ENCODE data around the gene ABI3. TPM values are rescaled to one million over a fixed set of nuclear protein-coding genes. Genes with fewer than 3 reads are reported as not detected.
"Not testable (repeated sequence)": the region's sequence is repeated elsewhere in the genome, so short reads cannot be mapped to it uniquely, and the experiment has no call there.

Gene ABI3
- total and polyA plus RNA-seq, 9 donors = 3.1 to 5.9 (median 4.7) TPM

DNA sequence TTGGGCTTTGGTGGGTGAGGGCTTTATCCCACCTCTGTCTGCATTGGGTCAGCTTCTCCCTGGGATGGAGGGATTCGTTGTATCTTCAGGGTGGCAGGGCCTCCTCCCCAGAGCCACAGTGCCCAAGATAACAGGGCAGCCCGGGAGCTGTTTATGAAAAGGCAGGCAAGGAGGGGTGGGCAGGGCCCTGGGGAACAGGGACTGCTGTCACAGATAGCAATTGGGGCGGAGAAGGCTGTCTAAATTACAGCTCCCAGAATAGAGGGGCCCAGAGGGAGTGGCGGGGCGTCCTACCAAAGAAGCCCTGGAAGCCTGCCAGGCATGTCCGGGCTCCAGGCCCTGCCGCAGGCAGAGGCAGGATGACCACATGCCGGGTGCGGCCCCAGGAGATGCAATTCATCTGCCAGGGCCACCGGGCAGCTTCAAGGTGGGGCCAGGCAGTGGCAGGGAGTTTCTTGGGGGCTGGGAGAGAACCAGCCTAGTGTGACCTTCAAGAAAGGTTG is 38.8 kb downstream of the ABI3 start:
- DNase-seq = peak; percentile 73
- no peaks in the 10 kb centered on the region for H3K9me3 ChIP-seq (replicated peaks; ENCODE audit: control insufficient read depth, low read depth, low read length)
- peak overlapping the region; percentile 74 for H3K27ac ChIP-seq (ENCODE audit: low read length)
- H3K4me3 ChIP-seq (ENCODE audit: low read length) = no peak overlapping the region
- H3K4me1 ChIP-seq (ENCODE audit: control insufficient read depth, insufficient read depth, low read length) = peaks cover 10% of the 10 kb centered on the region
- WGBS (ENCODE audit: insufficient coverage) = 37% methylated on average over 7 of the region's 10 CpGs
- no peaks in the 10 kb centered on the region for H3K36me3 ChIP-seq (ENCODE audit: control insufficient read depth, insufficient read depth, low read length)
- peaks cover 2% of the 10 kb centered on the region for H3K27me3 ChIP-seq (ENCODE audit: control insufficient read depth, insufficient read depth, low read length)

DNA sequence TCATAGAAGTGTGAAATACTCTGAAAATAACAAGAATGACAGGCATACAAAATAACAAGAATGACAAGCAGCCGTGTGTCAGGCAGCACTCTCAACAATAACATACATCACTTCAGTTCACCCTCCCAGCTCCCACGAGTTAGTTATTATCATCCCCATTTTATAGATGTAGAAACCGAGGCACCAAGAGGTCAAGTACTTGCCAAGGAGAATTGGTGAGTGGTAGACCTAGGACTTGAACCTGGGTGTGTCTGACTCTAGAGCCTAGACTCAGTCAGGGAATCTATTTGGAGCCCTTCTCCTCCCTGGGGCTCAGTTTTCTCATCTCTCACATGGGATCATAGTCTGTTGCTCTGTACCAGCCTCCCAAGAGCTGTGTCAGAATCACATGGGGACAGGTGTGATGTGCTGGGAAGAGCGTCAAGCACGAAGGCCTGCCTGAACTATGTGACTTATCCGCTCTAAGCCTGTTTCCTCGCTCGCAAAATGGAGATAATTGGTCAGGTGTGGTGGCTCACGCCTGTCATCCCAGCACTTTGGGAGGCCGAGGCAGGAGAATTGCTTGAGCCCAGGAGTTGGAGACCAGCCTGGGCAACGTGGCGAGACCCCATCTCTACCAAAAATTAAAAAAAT is 39.5 kb downstream of the ABI3 start:
- Histone ChIP-seq H3K4me1 (ENCODE audit: control insufficient read depth, insufficient read depth, low read length) (peaks cover 10% of the 10 kb centered on the region), H3K27me3 (ENCODE audit: control insufficient read depth, insufficient read depth, low read length) (peaks cover 3% of the 10 kb centered on the region), H3K9me3 (replicated peaks; ENCODE audit: control insufficient read depth, low read depth, low read length) (no peaks in the 10 kb centered on the region), H3K4me3 (ENCODE audit: low read length) (no peak overlapping the region), H3K36me3 (ENCODE audit: control insufficient read depth, insufficient read depth, low read length) (no peaks in the 10 kb centered on the region), H3K27ac (ENCODE audit: low read length) (peak overlapping the region; percentile 42)
- DNase-seq = no peak
- WGBS (ENCODE audit: insufficient coverage) = 94% methylated on average over 7 of the region's 12 CpGs

DNA sequence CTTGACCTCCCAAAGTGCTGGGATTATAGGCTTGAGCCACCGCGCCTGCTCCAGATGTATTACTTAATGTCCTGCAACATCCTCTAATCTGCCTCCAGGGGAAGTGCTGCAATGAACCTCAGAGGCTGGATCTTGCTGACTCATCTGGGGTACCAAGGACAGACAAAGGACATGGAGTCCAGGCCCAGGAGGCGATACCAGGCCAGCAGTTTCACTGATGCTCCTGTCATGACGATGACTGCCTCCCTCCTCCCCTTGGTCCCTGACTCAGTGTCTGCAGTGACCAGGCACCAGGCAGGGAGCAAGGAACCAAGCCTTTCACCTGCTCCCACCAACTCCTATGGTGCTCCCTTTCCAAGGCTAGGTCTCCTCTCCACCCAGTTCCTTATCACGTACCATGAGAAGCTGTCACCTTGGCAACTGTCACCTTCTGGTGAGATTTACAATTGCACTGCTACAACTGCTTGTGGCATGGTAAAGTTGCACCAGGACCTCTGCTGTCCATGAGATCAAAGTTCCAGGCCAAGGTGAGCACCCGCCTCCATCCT is 41.7 kb downstream of the ABI3 start:
- Histone ChIP-seq H3K27ac (ENCODE audit: low read length) (no peak overlapping the region), H3K27me3 (ENCODE audit: control insufficient read depth, insufficient read depth, low read length) (peaks cover 4% of the 10 kb centered on the region), H3K36me3 (ENCODE audit: control insufficient read depth, insufficient read depth, low read length) (no peaks in the 10 kb centered on the region), H3K9me3 (replicated peaks; ENCODE audit: control insufficient read depth, low read depth, low read length) (no peaks in the 10 kb centered on the region), H3K4me1 (ENCODE audit: control insufficient read depth, insufficient read depth, low read length) (peaks cover 10% of the 10 kb centered on the region), H3K4me3 (ENCODE audit: low read length) (no peak overlapping the region)
- 67% methylated on average over 4 of the region's 6 CpGs for WGBS (ENCODE audit: insufficient coverage)
- no peak for DNase-seq

DNA sequence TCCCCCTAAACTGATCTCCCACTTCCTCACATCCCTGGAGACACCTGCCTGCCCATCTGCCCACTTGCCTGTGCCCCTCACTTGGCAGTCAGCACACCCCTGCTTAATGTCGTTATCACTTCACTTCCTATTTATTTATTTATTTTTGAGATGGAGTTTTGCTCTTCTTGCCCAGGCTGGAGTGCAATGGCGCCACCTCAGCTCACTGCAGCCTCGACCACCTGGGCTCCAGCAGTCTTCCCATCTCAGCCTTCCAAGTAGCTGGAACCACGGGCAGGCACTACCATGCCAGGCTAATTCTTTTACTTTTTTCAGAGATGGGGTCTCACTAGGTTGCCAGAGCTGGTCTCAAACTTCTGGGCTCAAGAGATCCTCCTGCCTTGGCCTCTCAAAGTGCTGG is 43.6 kb downstream of the ABI3 start:
- Histone ChIP-seq H3K9me3 (replicated peaks; ENCODE audit: control insufficient read depth, low read depth, low read length) (no peaks in the 10 kb centered on the region), H3K27me3 (ENCODE audit: control insufficient read depth, insufficient read depth, low read length) (peaks cover 4% of the 10 kb centered on the region), H3K4me3 (ENCODE audit: low read length) (no peak overlapping the region), H3K36me3 (ENCODE audit: control insufficient read depth, insufficient read depth, low read length) (no peaks in the 10 kb centered on the region), H3K4me1 (ENCODE audit: control insufficient read depth, insufficient read depth, low read length) (peaks cover 8% of the 10 kb centered on the region), H3K27ac (ENCODE audit: low read length) (no peak overlapping the region)
- DNase-seq = no peak
- 39% methylated on average over 2 of the region's 4 CpGs for WGBS (ENCODE audit: insufficient coverage)

DNA sequence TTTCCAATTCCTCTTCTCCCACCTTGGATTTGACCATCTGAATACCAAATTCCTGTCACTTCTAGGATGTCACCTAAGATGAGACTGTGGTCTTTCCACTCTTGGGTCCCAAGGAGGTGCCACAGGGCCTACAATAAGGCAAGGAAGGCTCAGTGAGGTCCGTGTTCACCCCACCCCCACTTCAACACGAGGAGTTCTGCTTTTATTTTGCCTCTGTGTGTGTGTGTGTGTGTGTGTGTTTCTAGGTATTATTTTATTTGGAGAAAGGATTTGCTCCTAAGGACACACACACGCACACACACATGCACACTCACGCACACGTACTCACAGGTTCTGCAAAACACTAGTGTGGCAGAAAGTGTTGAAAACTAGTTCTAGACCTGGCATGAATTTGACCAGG is 44.6 kb downstream of the ABI3 start:
- no CpG with 5 or more reads among the region's 5 CpGs for WGBS (ENCODE audit: insufficient coverage)

DNA sequence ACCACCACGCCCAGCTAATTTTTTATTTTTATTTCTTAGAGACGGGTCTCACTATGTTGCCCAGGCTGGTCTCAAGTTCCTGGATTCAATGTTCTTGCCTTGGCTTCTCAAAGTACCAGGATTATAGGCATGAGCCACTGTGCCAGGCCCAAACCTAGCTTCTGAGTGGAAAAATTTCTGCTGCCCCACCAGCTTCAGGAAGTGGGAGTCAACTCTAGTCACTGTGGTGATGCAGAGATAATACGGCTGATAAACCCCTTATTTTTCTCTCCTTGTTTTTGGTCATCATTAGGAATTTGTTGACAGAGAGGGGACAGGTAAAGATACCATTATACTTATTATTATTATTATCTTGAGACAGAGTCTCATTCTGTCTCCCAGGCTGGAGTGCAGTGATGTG is 47.9 kb downstream of the ABI3 start:
- Histone ChIP-seq H3K27ac (ENCODE audit: low read length) (no peak overlapping the region), H3K4me3 (ENCODE audit: low read length) (no peak overlapping the region), H3K36me3 (ENCODE audit: control insufficient read depth, insufficient read depth, low read length) (no peaks in the 10 kb centered on the region), H3K27me3 (ENCODE audit: control insufficient read depth, insufficient read depth, low read length) (peaks cover 8% of the 10 kb centered on the region), H3K9me3 (replicated peaks; ENCODE audit: control insufficient read depth, low read depth, low read length) (no peaks in the 10 kb centered on the region), H3K4me1 (ENCODE audit: control insufficient read depth, insufficient read depth, low read length) (peaks cover 14% of the 10 kb centered on the region)
- DNase-seq = no peak
- WGBS (ENCODE audit: insufficient coverage) = 88% methylated on average over 2 of the region's 3 CpGs

More for the DNA sequence above, 44.6 kb downstream of the ABI3 start:
- no peak for DNase-seq
- no peak overlapping the region for H3K27ac ChIP-seq (ENCODE audit: low read length)
- no peaks in the 10 kb centered on the region for H3K9me3 ChIP-seq (replicated peaks; ENCODE audit: control insufficient read depth, low read depth, low read length)
- peaks cover 4% of the 10 kb centered on the region for H3K27me3 ChIP-seq (ENCODE audit: control insufficient read depth, insufficient read depth, low read length)
- peaks cover 6% of the 10 kb centered on the region for H3K4me1 ChIP-seq (ENCODE audit: control insufficient read depth, insufficient read depth, low read length)
- no peak overlapping the region for H3K4me3 ChIP-seq (ENCODE audit: low read length)
- no peaks in the 10 kb centered on the region for H3K36me3 ChIP-seq (ENCODE audit: control insufficient read depth, insufficient read depth, low read length)

DNA sequence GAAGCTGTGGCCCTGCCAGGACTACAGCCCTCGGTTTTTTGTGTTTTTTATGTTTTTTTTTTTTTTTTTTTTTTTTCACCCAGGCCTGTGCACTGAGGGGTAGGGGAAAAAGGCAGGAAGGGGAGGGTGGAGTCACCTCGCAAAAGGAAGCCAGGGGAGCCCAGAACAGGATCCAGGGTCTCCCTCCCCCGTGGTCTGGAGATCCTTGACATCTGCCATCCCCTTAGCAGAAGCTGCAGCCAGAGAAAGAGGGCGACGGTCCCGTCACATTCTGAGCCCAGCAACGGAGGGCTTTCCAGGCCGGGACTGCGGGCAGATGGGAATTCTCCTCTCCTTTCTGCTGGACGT is 49.1 kb downstream of the ABI3 start:
- Histone ChIP-seq H3K36me3 (ENCODE audit: control insufficient read depth, insufficient read depth, low read length) (no peaks in the 10 kb centered on the region), H3K4me1 (ENCODE audit: control insufficient read depth, insufficient read depth, low read length) (peaks cover 14% of the 10 kb centered on the region), H3K27me3 (ENCODE audit: control insufficient read depth, insufficient read depth, low read length) (peaks cover 8% of the 10 kb centered on the region), H3K9me3 (replicated peaks; ENCODE audit: control insufficient read depth, low read depth, low read length) (no peaks in the 10 kb centered on the region), H3K27ac (ENCODE audit: low read length) (peak overlapping the region; percentile 72), H3K4me3 (ENCODE audit: low read length) (peak overlapping the region; percentile 54)
- DNase-seq = no peak
- WGBS (ENCODE audit: insufficient coverage) = 2% methylated on average over 7 of the region's 10 CpGs

DNA sequence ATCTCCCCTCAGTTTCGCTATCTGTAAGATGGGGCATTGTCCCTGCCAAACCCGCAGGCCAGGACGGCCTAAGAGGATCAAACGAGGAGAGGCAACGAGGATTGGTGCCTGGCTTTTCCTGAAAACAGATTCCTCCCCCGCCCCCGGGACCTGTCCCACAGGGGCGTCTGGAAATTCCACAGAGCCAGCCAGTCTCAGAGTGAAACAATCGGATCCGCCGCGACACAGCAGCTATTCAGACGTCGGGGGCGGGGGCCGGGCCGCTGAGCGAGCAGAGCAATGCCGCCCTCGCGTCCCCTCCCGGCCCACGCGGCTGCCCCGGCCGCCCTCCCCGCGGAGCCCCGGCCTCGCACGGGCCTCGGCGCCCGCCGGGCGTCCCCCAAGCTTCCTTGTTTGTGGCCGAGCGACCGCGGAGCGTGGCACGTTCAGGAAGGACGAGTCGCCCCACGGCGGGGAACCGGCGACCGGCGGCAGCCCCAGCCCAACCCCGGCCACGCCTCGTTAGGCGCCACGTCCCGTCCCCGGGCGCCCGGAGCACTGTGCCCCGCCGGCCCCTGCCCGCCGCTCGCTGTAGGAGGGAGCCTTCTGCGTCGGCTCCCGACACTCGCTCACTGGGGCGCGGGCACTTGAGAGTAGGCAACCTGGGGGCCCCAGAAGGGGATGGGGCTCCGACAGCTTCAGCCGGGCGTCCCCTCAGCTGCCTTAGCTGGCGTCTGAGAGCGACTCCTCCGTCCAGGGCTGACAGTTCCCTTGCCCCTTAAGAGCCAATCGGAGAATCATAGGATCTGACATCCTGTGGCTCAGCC is 49.7 kb downstream of the ABI3 start:
- Histone ChIP-seq H3K4me1 (ENCODE audit: control insufficient read depth, insufficient read depth, low read length) (peaks cover 14% of the 10 kb centered on the region), H3K4me3 (ENCODE audit: low read length) (peak overlapping the region; percentile 54), H3K27ac (ENCODE audit: low read length) (peak overlapping the region; percentile 72), H3K36me3 (ENCODE audit: control insufficient read depth, insufficient read depth, low read length) (no peaks in the 10 kb centered on the region), H3K9me3 (replicated peaks; ENCODE audit: control insufficient read depth, low read depth, low read length) (no peaks in the 10 kb centered on the region), H3K27me3 (ENCODE audit: control insufficient read depth, insufficient read depth, low read length) (peaks cover 8% of the 10 kb centered on the region)
- DNase-seq = peak; percentile 69
- under 1% methylated on average over 77 of the region's 77 CpGs for WGBS (ENCODE audit: insufficient coverage)

DNA sequence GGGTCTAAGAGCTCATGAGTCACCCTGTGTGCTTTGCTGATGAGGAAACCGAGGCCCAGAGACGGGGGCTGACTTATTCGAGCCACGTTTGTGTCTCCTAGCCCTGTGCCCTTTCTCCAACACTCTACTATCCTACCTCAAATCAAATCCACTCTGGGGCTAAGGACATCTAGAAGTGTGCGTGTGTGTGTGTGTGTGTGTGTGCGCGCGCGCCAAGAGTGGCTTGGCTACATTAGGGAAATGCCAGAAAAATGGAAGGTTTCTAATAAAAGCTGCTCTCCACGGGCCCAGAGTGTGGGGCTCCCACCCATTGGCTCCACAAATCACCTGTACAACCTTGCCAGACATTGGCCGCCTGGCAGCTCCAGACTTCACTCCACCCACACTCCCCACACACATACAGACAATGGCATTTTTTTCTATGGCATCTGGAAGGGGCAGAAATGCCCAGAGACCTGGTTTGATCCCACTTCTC is 50.3 kb downstream of the ABI3 start:
- H3K9me3 ChIP-seq (replicated peaks; ENCODE audit: control insufficient read depth, low read depth, low read length) = no peaks in the 10 kb centered on the region
- peak; percentile 63 for DNase-seq

DNA sequence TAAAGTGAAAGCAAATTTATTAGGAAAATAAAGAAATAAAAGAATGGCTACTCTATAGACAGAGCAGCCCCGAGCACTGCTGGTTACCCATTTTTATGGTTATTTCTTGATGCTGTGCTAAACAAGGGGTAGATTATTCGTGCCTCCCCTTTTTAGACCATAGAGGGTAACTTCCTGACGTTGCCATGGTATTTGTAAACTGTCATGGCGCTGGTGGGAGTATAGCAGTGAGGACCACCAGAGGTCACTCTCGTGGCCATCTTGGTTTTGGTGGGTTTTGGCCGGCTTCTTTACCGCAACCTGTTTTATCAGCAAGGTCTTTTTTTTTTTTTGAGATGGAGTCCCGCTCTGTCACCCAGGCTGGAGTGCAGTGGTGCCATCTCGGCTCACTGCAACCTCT is 51.0 kb downstream of the ABI3 start:
- H3K4me1 ChIP-seq (ENCODE audit: control insufficient read depth, insufficient read depth, low read length) = peaks cover 14% of the 10 kb centered on the region
- not testable (repeated sequence) for H3K27ac ChIP-seq (ENCODE audit: low read length); H3K27me3 ChIP-seq (ENCODE audit: control insufficient read depth, insufficient read depth, low read length); H3K36me3 ChIP-seq (ENCODE audit: control insufficient read depth, insufficient read depth, low read length); DNase-seq; H3K9me3 ChIP-seq (replicated peaks; ENCODE audit: control insufficient read depth, low read depth, low read length); H3K4me3 ChIP-seq (ENCODE audit: low read length)
- 75% methylated on average over 2 of the region's 9 CpGs for WGBS (ENCODE audit: insufficient coverage)

More for the DNA sequence above, 50.3 kb downstream of the ABI3 start:
- Histone ChIP-seq H3K27me3 (ENCODE audit: control insufficient read depth, insufficient read depth, low read length) (peaks cover 8% of the 10 kb centered on the region), H3K36me3 (ENCODE audit: control insufficient read depth, insufficient read depth, low read length) (no peaks in the 10 kb centered on the region), H3K4me3 (ENCODE audit: low read length) (peak overlapping the region; percentile 54), H3K27ac (ENCODE audit: low read length) (peak overlapping the region; percentile 25), H3K4me1 (ENCODE audit: control insufficient read depth, insufficient read depth, low read length) (peaks cover 14% of the 10 kb centered on the region)
- 32% methylated on average over 2 of the region's 11 CpGs for WGBS (ENCODE audit: insufficient coverage)

Data from muscle of leg (tissue), 11 donors.